Muscle of leg (tissue), 11 donors: ENCODE results near the gene ZNF622. TPM values are rescaled to one million over a fixed set of nuclear protein-coding genes. Genes with fewer than 3 reads are reported as not detected.

Source experiments
- DNase-seq: peaks from one replicate; pipeline ENCODE4 v3.0.0; 2013
- H3K27ac ChIP-seq: one replicate; pipeline ENCODE4 v1.5.1; 2013; ENCODE audit warnings: mild to moderate bottlenecking, low read length, control low read depth
- H3K27me3 ChIP-seq: one replicate; pipeline ENCODE4 v1.6.1; 2013; ENCODE audit warnings: low read length; ENCODE audit not compliant: control insufficient read depth, insufficient read depth
- H3K36me3 ChIP-seq: one replicate; pipeline ENCODE4 v1.6.1; 2013; ENCODE audit warnings: low read length; ENCODE audit not compliant: control insufficient read depth, insufficient read depth
- H3K4me1 ChIP-seq: one replicate; pipeline ENCODE4 v1.6.1; 2013; ENCODE audit warnings: low read length; ENCODE audit not compliant: control insufficient read depth, insufficient read depth
- H3K4me3 ChIP-seq: one replicate; pipeline ENCODE4 v1.5.1; 2013; ENCODE audit warnings: low read length, control low read depth
- H3K9me3 ChIP-seq: replicated peaks from 2 replicates; pipeline ENCODE4 v1.6.1; 2013; ENCODE audit warnings: low read depth, low read length; ENCODE audit not compliant: control insufficient read depth
- WGBS: methylation state at CpG from one replicate; pipeline ENCODE4 v1.1.5; 2013; ENCODE audit warnings: missing lambda C conversion rate; ENCODE audit not compliant: insufficient coverage; 5-methylcytosine and 5-hydroxymethylcytosine counted together
- polyA plus RNA-seq, 8 donors: library from polyadenylated mRNA; unstranded; fragments of 120-200 nt; gene quantifications; one replicate each; pipeline versions ENCODE4 v1.2.1 to v1.2.3, GENCODE V29; 2013; ENCODE audit warnings: inconsistent platforms in 1 of 8, low replicate concordance in 1 of 8; ENCODE audit not compliant: insufficient read length in 8 of 8, insufficient read depth in 1 of 8
- total RNA-seq: library from RNA; stranded (reverse); fragments of 120-200 nt; gene quantifications from one replicate; pipeline ENCODE4 v1.2.4, GENCODE V29; 2013

ZNF622 gene
- total and polyA plus RNA-seq, 9 donors = 20.8 to 23.1 (median 22.0) TPM

DNA sequence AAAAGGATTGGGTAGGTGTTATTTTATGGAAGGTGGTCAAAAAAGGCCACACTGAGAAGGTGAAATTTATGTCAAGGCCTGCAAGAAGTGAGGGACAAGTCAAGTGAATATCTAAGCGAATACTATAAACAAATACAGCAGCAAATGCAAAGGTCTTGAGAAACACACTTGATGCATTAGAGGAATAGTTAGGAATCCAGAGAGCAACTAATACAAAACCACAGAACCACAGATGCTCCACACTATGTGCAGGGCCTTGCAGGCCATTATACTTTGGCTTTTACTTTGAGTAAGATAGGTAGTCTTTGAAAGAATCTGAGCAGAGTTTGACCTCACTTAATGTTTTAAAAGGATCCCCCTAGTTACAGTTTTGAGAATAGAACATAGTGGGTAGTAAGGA lies 4.6 kb downstream of the ZNF622 start:
- H3K4me1 ChIP-seq = peaks cover 16% of the 10 kb centered on the region
- no peak overlapping the region for H3K27ac ChIP-seq
- H3K27me3 ChIP-seq = no peaks in the 10 kb centered on the region
- H3K9me3 ChIP-seq = no peaks in the 10 kb centered on the region
- WGBS = no CpG with 5 or more reads among the region's 1 CpG
- DNase-seq = no peak
- peaks cover 37% of the 10 kb centered on the region for H3K36me3 ChIP-seq
- H3K4me3 ChIP-seq = no peak overlapping the region

DNA sequence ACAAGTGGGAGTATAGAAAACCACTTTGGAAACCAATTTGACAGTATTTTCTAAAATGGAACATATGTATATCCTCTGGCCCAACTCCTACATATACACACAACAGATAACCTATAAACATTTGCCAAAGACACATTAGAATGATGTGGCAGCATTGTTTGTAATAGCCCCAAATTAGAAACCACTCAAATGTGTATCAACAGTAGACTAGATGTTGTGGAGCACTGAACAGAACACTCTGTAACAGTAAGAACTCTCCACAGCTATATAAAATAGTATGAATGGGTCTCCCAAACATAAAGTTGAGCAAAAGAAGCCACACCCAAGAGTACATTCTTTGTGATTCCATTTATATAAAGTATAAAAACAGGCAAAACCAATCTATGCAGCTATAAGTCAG lies 6.1 kb downstream of the ZNF622 start:
- no peaks in the 10 kb centered on the region for H3K9me3 ChIP-seq
- H3K27me3 ChIP-seq = no peaks in the 10 kb centered on the region
- no peak overlapping the region for H3K4me3 ChIP-seq
- H3K27ac ChIP-seq = no peak overlapping the region
- H3K36me3 ChIP-seq = peaks cover 43% of the 10 kb centered on the region
- no peak for DNase-seq
- H3K4me1 ChIP-seq = peaks cover 12% of the 10 kb centered on the region

DNA sequence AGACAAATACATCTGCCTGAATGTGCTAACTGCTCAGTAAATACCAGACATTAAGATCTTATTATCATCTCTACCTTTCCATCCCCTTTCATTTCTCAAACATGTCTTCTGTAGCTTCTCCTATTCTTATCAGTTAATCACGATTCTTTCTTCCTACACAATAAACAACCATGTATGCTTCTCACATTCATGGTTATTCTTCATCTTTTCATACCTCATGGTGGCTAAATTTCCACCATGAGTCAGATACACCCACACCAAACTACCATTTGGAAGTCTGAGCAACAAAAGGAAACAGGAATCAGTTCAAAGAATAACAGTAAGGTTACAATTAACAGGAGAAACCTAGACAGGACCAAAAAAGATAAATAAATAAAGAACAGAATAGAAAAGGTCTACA lies 7.7 kb downstream of the ZNF622 start:
- DNase-seq = no peak
- H3K27ac ChIP-seq = no peak overlapping the region
- no peaks in the 10 kb centered on the region for H3K9me3 ChIP-seq
- H3K4me3 ChIP-seq = no peak overlapping the region
- H3K27me3 ChIP-seq = no peaks in the 10 kb centered on the region
- peaks cover 6% of the 10 kb centered on the region for H3K4me1 ChIP-seq
- H3K36me3 ChIP-seq = peaks cover 40% of the 10 kb centered on the region
- 100% methylated on average over 1 of the region's 1 CpG for WGBS

- no peak overlapping the region for H3K4me3 ChIP-seq
- peaks cover 4% of the 10 kb centered on the region for H3K4me1 ChIP-seq
- peaks cover 38% of the 10 kb centered on the region for H3K36me3 ChIP-seq
- no CpG with 5 or more reads among the region's 3 CpGs for WGBS
- H3K27ac ChIP-seq = no peak overlapping the region
- H3K9me3 ChIP-seq = no peaks in the 10 kb centered on the region
- no peak for DNase-seq
- H3K27me3 ChIP-seq = no peaks in the 10 kb centered on the region
Measured at GRCh38 chr5:16457451-16457850, 8.1 kb downstream of the ZNF622 start.

DNA sequence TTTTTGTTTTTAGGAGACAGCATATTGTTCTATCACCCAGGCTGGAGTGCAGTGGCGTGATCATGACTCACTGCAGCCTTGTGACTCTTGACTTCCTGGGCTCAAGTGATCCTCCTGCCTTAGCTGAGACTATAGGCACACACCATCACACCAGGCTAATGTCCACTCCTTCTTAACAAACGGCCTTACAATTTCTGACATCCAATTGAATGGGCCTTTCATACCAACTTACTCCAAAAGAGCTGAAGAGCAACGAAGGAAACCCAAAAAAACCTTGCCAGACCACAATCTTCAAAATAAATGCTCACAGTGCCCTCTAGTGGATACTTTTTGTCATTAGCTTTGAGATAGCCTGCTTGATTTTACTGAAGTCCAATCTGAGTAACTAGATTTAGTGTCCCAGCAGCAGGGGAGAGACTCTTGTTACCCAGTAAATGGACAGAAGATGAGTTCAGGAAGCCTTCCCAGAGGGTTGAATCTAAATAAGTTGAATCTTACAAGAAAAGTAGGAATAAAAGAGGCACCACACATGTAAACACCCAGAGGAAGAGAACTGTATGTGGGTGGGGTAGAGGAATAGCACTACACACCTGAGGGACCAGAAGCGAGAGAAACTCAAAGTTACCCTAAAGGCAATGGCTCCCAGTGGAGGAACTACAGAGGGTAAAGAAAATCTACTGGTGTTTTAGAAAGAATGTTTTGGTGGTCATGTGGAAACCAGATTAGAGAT lies 9.3 kb downstream of the ZNF622 start:
- H3K27ac ChIP-seq = no peak overlapping the region
- peaks cover 37% of the 10 kb centered on the region for H3K36me3 ChIP-seq
- H3K4me1 ChIP-seq = no peaks in the 10 kb centered on the region

DNA sequence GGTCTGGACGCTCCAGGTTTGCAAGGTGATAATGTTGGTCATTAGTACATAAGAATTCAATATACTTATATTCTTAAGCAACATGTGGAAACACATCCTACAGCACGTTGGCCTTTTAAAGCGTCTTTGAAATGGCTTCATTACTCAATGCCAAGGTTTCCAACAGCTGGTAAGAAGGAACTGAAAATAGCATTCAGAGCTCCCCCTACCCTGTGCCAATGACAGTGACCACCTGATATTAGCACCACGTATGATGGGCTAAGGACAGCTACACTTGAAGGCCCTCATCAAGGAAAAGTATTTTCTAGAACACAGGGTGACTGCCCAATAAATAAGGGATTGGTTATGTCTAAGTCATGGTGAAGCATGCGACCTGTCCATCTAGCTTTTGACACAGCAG lies 9.9 kb downstream of the ZNF622 start:
- Histone ChIP-seq H3K36me3 (peaks cover 38% of the 10 kb centered on the region), H3K9me3 (no peaks in the 10 kb centered on the region), H3K27ac (no peak overlapping the region), H3K4me3 (no peak overlapping the region), H3K4me1 (no peaks in the 10 kb centered on the region), H3K27me3 (no peaks in the 10 kb centered on the region)
- 50% methylated on average over 2 of the region's 5 CpGs for WGBS
- peak; percentile 16 for DNase-seq

More for the DNA sequence above, 9.3 kb downstream of the ZNF622 start:
- WGBS = 100% methylated on average over 1 of the region's 4 CpGs
- DNase-seq = peak; percentile 70
- Histone ChIP-seq H3K4me3 (no peak overlapping the region), H3K27me3 (no peaks in the 10 kb centered on the region), H3K9me3 (no peaks in the 10 kb centered on the region)

GRCh38 chr5:16454686-16455085 lies 10.9 kb downstream of the ZNF622 start:
- DNase-seq = no peak
- Histone ChIP-seq H3K4me3 (no peak overlapping the region), H3K4me1 (no peaks in the 10 kb centered on the region), H3K36me3 (peaks cover 47% of the 10 kb centered on the region), H3K27ac (no peak overlapping the region), H3K9me3 (no peaks in the 10 kb centered on the region), H3K27me3 (no peaks in the 10 kb centered on the region)
- WGBS = 93% methylated on average over 3 of the region's 4 CpGs

- no peak overlapping the region for H3K4me3 ChIP-seq
- H3K4me1 ChIP-seq = no peaks in the 10 kb centered on the region
- H3K27ac ChIP-seq = no peak overlapping the region
- H3K9me3 ChIP-seq = no peaks in the 10 kb centered on the region
- peaks cover 57% of the 10 kb centered on the region for H3K36me3 ChIP-seq
- H3K27me3 ChIP-seq = no peaks in the 10 kb centered on the region
- DNase-seq = no peak
Measured at GRCh38 chr5:16453609-16454008, 12.0 kb downstream of the ZNF622 start.

- DNase-seq = no peak
- whole genome bisulfite sequencing = no CpG with 5 or more reads among the region's 2 CpGs
- Histone ChIP-seq H3K27me3 (no peaks in the 10 kb centered on the region), H3K4me1 (no peaks in the 10 kb centered on the region), H3K4me3 (no peak overlapping the region), H3K9me3 (no peaks in the 10 kb centered on the region), H3K27ac (no peak overlapping the region), H3K36me3 (peaks cover 51% of the 10 kb centered on the region)
Measured at GRCh38 chr5:16450163-16450562, 15.4 kb downstream of the ZNF622 start.

DNA sequence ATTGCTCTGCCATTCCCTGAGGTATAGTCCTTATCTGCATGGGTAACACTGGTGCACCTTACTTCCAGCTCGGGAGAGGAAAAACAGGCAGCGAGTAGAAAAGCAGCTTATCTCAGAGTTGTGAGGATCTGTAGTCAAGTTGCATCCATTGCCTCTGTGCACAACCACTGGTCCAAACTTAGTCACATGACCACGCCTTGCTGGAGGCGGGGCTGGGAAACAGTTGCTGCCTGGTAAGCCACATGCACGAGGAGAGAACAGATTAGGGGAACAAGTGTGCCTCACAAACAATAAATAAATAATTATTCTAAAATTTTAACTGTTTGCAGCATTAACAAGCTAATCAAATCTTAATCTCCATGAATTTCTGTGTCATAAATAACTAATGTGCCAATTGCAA lies 18.6 kb downstream of the ZNF622 start:
- Histone ChIP-seq H3K4me3 (no peak overlapping the region), H3K27ac (no peak overlapping the region), H3K4me1 (no peaks in the 10 kb centered on the region), H3K36me3 (peaks cover 37% of the 10 kb centered on the region), H3K27me3 (no peaks in the 10 kb centered on the region), H3K9me3 (no peaks in the 10 kb centered on the region)
- 90% methylated on average over 2 of the region's 5 CpGs for WGBS
- no peak for DNase-seq

- Histone ChIP-seq H3K9me3 (no peaks in the 10 kb centered on the region), H3K27me3 (no peaks in the 10 kb centered on the region), H3K4me1 (no peaks in the 10 kb centered on the region), H3K36me3 (no peaks in the 10 kb centered on the region), H3K4me3 (no peak overlapping the region), H3K27ac (no peak overlapping the region)
- WGBS = no CpG with 5 or more reads among the region's 1 CpG
- DNase-seq = no peak
Measured at GRCh38 chr5:16437977-16438376, 27.6 kb downstream of the ZNF622 start.
